ENCODE data around the gene FN1. TPM values are rescaled to one million over a fixed set of nuclear protein-coding genes. Genes with fewer than 3 reads are reported as not detected.

Gene FN1
- total RNA-seq, 6 experiments from 2014 or later: 938 to 2,279 (median 1,324) TPM

- peaks cover 3 to 74% (median 26%) of the 10 kb centered on the region in 4 donors for H3K36me3 ChIP-seq
- peaks cover 0 to 59% (median 16%) of the 10 kb centered on the region in 4 donors for H3K4me1 ChIP-seq
- H3K4me3 ChIP-seq: no peak overlapping the region
- H3K9me3 ChIP-seq: no peaks in the 10 kb centered on the region
- WGBS (ENCODE audit: insufficient coverage, low coverage, low lambda C conversion rate, missing lambda C conversion rate): 29% methylated on average over 3 of the region's 3 CpGs
- no peaks in the 10 kb centered on the region for H3K27me3 ChIP-seq
- ATAC-seq (no peak), DNase-seq (no peak)
- intact Hi-C loops (cut with DNase I): no loop called here
- TF ChIP-seq POLR2A (IDR thresholded peaks at IDR 0.05) (no peak), CTCF (IDR thresholded peaks at IDR 0.05) (no peak)
- peak overlapping the region in 1 of 3 donors; percentile 47 for H3K27ac ChIP-seq
Observed at GRCh38 chr2:215423234-215423633, 12.6 kb downstream of the FN1 start.

- peaks cover 3 to 74% (median 24%) of the 10 kb centered on the region in 4 donors for H3K36me3 ChIP-seq
- no peak for TF ChIP-seq POLR2A (IDR thresholded peaks at IDR 0.05)
- TF ChIP-seq CTCF (IDR thresholded peaks at IDR 0.05): no peak
- H3K27ac ChIP-seq: peak overlapping the region in 1 of 3 donors; percentile 89
- H3K27me3 ChIP-seq: no peaks in the 10 kb centered on the region
- DNase-seq (no peak), ATAC-seq (no peak)
- peaks cover 0 to 65% (median 18%) of the 10 kb centered on the region in 4 donors for H3K4me1 ChIP-seq
- no peak overlapping the region for H3K4me3 ChIP-seq
- no peaks in the 10 kb centered on the region for H3K9me3 ChIP-seq
- intact Hi-C loops (cut with DNase I): no loop called here
- 86% methylated on average over 4 of the region's 4 CpGs for WGBS (ENCODE audit: insufficient coverage, low coverage, low lambda C conversion rate, missing lambda C conversion rate)
Observed at GRCh38 chr2:215422676-215423075, 13.2 kb downstream of the FN1 start.

- intact Hi-C loops (cut with DNase I): no loop called here
- Histone ChIP-seq H3K4me1 (peaks cover 0 to 69% (median 18%) of the 10 kb centered on the region in 4 donors), H3K36me3 (peaks cover 3 to 67% (median 20%) of the 10 kb centered on the region in 4 donors), H3K4me3 (no peak overlapping the region), H3K27ac (peak overlapping the region in 2 of 3 donors; percentile 2 to 89), H3K27me3 (no peaks in the 10 kb centered on the region), H3K9me3 (no peaks in the 10 kb centered on the region)
- ATAC-seq: no peak
- no peak for TF ChIP-seq POLR2A (IDR thresholded peaks at IDR 0.05)
- no peak for TF ChIP-seq CTCF (IDR thresholded peaks at IDR 0.05)
- 52% methylated on average over 10 of the region's 10 CpGs for WGBS (ENCODE audit: insufficient coverage, low coverage, low lambda C conversion rate, missing lambda C conversion rate)
- no peak for DNase-seq
Observed at GRCh38 chr2:215421859-215422461, 13.9 kb downstream of the FN1 start.

GRCh38 chr2:215420471-215420935 is 15.4 kb downstream of the FN1 start:
- WGBS (ENCODE audit: insufficient coverage, low coverage, low lambda C conversion rate, missing lambda C conversion rate): 39% methylated on average over 8 of the region's 8 CpGs
- peak; percentile 45 to 72 (median 54) for ATAC-seq
- no peaks in the 10 kb centered on the region for H3K27me3 ChIP-seq
- intact Hi-C loops (cut with DNase I): no loop called here
- H3K27ac ChIP-seq: peak overlapping the region; percentile 48 to 89 (median 71)
- no peaks in the 10 kb centered on the region for H3K9me3 ChIP-seq
- TF ChIP-seq POLR2A (IDR thresholded peaks at IDR 0.05): no peak
- TF ChIP-seq CTCF (IDR thresholded peaks at IDR 0.05): no peak
- no peak overlapping the region for H3K4me3 ChIP-seq
- H3K4me1 ChIP-seq: peaks cover 0 to 79% (median 21%) of the 10 kb centered on the region in 4 donors
- peak; percentile 54 to 74 (median 68) for DNase-seq
- H3K36me3 ChIP-seq: peaks cover 3 to 55% (median 19%) of the 10 kb centered on the region in 4 donors
